A549 (cell line): ENCODE data around the gene TMEM40.

Source experiments
- BHLHE40 ChIP-seq: IDR thresholded peaks from 2 replicates; pipeline ENCODE4 v1.6.1; 2012; ENCODE audit warnings: low read depth, low read length, inconsistent platforms
- NR3C1 ChIP-seq: fragments of >200 bp; sonication (Bioruptor Twin); formaldehyde crosslinking; IDR thresholded peaks from 3 replicates; pipeline ENCODE4 v1.6.1; 2017
- TF ChIP-seq, protein P1 (sequence below): fragments of >200 bp; sonication (Bioruptor Twin); formaldehyde crosslinking; IDR thresholded peaks from 3 replicates; pipeline ENCODE4 v1.5.1; 2016
- TF ChIP-seq, protein P2 (sequence below): fragments of 450-650 bp; IDR thresholded peaks from 2 replicates; pipeline ENCODE4 v1.6.1; 2014; ENCODE audit warnings: antibody characterized with exemption

DNA sequence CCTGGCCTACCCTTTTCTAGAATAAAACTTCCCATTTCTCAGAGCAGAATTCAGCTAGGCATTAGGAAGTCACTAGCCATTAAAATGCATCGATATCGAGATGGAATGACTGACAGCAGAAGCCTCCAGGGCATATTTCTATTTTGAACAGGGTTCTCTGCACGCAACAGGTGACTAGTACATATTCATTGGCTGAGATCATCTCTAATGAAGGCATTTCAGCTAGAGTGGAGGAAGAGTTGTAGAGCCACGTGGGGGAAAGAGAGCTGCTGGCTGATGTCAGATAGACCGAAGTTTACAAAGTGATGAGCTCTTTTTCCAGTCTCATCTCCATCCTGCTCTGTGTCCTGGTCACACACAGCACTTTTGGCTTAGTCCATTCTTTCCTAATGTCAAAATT lies 7.5 kb downstream of the TMEM40 start:
- TF ChIP-seq NR3C1 (no peak), BHLHE40 (no peak)
- TF ChIP-seq, protein P1, sequence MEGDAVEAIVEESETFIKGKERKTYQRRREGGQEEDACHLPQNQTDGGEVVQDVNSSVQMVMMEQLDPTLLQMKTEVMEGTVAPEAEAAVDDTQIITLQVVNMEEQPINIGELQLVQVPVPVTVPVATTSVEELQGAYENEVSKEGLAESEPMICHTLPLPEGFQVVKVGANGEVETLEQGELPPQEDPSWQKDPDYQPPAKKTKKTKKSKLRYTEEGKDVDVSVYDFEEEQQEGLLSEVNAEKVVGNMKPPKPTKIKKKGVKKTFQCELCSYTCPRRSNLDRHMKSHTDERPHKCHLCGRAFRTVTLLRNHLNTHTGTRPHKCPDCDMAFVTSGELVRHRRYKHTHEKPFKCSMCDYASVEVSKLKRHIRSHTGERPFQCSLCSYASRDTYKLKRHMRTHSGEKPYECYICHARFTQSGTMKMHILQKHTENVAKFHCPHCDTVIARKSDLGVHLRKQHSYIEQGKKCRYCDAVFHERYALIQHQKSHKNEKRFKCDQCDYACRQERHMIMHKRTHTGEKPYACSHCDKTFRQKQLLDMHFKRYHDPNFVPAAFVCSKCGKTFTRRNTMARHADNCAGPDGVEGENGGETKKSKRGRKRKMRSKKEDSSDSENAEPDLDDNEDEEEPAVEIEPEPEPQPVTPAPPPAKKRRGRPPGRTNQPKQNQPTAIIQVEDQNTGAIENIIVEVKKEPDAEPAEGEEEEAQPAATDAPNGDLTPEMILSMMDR: no peak
- TF ChIP-seq, protein P2, sequence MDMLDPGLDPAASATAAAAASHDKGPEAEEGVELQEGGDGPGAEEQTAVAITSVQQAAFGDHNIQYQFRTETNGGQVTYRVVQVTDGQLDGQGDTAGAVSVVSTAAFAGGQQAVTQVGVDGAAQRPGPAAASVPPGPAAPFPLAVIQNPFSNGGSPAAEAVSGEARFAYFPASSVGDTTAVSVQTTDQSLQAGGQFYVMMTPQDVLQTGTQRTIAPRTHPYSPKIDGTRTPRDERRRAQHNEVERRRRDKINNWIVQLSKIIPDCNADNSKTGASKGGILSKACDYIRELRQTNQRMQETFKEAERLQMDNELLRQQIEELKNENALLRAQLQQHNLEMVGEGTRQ: no peak
